Activated CD4-positive, alpha-beta T cell treated with anti-CD3 and anti-CD28 coated beads, Interleukin-2, amount 10 ng/mL, durations not matched to agents 24 days and 14 days (primary cell): ENCODE measurements around the gene CENPU. TPM values are rescaled to one million over a fixed set of nuclear protein-coding genes. Genes with fewer than 3 reads are reported as not detected.
"Not testable (repeated sequence)": the region's sequence is repeated elsewhere in the genome, so short reads cannot be mapped to it uniquely, and the experiment has no call there.

Experiments
- DNase-seq: peaks from one replicate; pipeline ENCODE4 v3.0.0; 2022
- H3K27ac Mint-ChIP-seq: one replicate; pipeline ENCODE4 v1.8.0; 2022; ENCODE audit warnings: mild to moderate bottlenecking, mixed read lengths
- H3K27me3 Mint-ChIP-seq: one replicate; pipeline ENCODE4 v1.8.0; 2022; ENCODE audit warnings: mixed read lengths
- H3K36me3 Mint-ChIP-seq: one replicate; pipeline ENCODE4 v1.8.0; 2022; ENCODE audit warnings: low read depth, mild to moderate bottlenecking, mixed read lengths
- H3K4me1 Mint-ChIP-seq: one replicate; pipeline ENCODE4 v1.8.0; 2021; ENCODE audit warnings: mixed read lengths
- H3K4me3 Mint-ChIP-seq: one replicate; pipeline ENCODE4 v1.8.0; 2022; ENCODE audit warnings: mild to moderate bottlenecking, moderate library complexity, mixed read lengths
- H3K9me3 Mint-ChIP-seq: one replicate; pipeline ENCODE4 v1.8.0; 2021; ENCODE audit warnings: mixed read lengths
- intact Hi-C: fragments of 100-400 bp; cut with micrococcal nuclease; formaldehyde crosslinking; loops from one replicate; pipeline ENCODE4 v1.15.1; 2023
- total RNA-seq: library from RNA; stranded (reverse); gene quantifications from 2 replicates; pipeline ENCODE4 v1.2.3, GENCODE V29; 2022

CENPU gene, protein sequence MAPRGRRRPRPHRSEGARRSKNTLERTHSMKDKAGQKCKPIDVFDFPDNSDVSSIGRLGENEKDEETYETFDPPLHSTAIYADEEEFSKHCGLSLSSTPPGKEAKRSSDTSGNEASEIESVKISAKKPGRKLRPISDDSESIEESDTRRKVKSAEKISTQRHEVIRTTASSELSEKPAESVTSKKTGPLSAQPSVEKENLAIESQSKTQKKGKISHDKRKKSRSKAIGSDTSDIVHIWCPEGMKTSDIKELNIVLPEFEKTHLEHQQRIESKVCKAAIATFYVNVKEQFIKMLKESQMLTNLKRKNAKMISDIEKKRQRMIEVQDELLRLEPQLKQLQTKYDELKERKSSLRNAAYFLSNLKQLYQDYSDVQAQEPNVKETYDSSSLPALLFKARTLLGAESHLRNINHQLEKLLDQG
- total RNA-seq = 71.7 and 75.5 TPM in 2 replicates

DNA sequence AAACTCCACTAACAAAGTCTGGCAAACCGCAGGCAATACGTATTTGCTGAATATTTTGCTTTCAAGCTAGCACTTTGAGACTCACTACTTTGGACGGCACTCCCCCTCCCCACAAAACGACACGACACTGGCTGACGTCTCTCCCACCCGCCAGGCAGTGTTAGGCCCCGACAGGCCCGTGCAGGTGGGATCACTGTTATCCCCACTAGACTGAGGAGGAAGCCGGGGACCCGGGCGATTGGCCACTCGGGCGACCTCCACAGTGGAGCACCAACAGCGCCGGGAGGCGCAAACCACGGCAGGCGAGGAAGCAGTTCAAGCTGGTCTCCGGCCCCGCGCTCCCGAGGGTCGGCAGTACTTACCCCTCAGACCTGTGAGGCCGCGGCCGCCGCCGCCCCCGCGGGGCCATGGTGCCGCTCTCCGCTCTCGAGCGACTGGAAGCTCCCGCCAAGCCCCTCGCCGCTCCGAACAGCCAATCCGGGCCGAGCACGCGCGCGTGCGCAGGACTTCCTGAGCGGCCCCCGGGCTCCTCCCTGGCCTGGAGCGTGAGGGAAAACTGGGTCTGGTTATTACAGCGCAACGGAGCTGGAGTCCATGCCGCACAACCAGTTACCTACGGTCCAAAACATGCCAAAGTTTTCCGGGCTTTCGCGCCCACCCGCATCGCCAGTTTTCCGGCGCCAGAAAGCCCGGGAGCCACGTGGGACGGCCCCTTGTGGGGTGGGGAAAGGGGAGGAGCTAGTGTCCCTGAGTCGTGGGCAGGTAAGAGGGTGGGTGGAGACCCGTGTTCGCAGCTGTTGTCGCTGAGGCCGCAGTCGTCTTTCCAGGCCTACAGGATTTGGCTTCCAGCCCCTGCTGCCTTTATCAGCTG is at the start of gene CENPU:
Gene CENPU, minus strand, starts transcription at position 443 of the 871 bp plus-strand sequence. Its CDS starts 34 bp downstream, at position 409.
- H3K9me3 Mint-ChIP-seq = no peaks in the 10 kb centered on the region
- H3K27me3 Mint-ChIP-seq = no peaks in the 10 kb centered on the region
- H3K4me3 Mint-ChIP-seq = peak within 1 kb of the TSS; percentile 96
- intact Hi-C loops = loop anchor here (1.0 to 5.0 kb wide), 10 partner anchors 28 to 1230 kb away; partner anchors contain the start of genes CASP3, CFAP97, IRF2 and PRIMPOL
- H3K36me3 Mint-ChIP-seq = peaks cover 20% of the 10 kb centered on the region
- H3K4me1 Mint-ChIP-seq = peaks cover 41% of the 10 kb centered on the region
- H3K27ac Mint-ChIP-seq = peak within 1 kb of the TSS; percentile 93
- DNase-seq = peak; percentile 99

DNA sequence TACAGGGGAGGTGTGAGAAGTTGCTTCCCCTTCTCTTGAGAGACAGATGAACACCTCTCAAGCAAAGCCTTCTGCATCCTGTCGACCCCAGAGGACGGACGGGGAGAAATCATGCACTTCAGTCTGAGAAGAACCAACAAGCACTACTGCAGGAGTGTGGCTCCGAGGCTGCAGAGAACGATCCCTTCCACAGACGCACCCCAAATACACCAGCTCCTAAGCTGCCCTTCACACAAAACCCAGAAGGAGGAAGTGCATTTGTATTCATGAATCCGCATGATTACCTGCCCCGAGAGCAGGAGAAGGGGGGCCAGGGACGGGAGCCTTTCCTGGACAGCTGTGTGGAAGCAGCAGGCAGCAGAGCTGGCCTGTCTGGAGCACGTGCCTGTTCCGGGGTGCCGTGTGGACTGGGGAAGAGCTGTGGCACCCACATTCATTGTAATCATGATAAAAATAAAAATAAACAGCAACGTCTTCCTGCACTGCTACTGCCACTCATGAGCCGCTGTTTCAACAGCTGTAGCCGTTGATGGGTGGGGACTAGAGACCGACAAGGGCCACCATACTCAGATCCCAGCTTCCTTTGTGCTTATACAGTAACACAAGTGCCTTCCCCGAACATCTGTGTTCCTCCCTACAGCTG is 49.0 kb upstream of the CENPU start:
- H3K36me3 Mint-ChIP-seq = peaks cover 45% of the 10 kb centered on the region
- H3K9me3 Mint-ChIP-seq = peaks cover 3% of the 10 kb centered on the region
- H3K27ac Mint-ChIP-seq = no peak overlapping the region
- no peaks in the 10 kb centered on the region for H3K27me3 Mint-ChIP-seq
- H3K4me3 Mint-ChIP-seq = no peak overlapping the region
- intact Hi-C loops = no loop called here
- DNase-seq = no peak
- peaks cover 14% of the 10 kb centered on the region for H3K4me1 Mint-ChIP-seq

DNA sequence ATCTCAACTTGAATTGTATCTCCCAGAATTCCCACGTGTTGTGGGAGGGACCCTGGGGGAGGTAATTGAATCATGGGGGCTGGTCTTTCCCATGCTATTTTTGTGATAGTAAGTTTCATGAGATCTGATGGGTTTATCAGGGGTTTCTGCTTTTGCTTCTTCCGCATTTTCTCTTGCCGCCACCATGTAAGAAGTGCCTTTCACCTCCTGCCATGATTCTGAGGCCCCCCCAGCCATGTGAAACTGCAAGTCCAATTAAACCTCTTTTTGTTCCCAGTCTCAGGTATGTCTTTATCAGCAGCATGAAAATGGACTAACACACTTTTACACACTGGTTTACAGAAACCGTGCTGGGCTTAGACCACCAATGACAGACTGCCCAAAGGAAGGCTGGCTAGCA is 45.3 kb upstream of the CENPU start:
- DNase-seq, H3K27me3 Mint-ChIP-seq, intact Hi-C loops, H3K4me3 Mint-ChIP-seq, H3K27ac Mint-ChIP-seq, H3K9me3 Mint-ChIP-seq: not testable (repeated sequence)
- Mint-ChIP-seq H3K4me1 (peaks cover 11% of the 10 kb centered on the region), H3K36me3 (peaks cover 32% of the 10 kb centered on the region)

DNA sequence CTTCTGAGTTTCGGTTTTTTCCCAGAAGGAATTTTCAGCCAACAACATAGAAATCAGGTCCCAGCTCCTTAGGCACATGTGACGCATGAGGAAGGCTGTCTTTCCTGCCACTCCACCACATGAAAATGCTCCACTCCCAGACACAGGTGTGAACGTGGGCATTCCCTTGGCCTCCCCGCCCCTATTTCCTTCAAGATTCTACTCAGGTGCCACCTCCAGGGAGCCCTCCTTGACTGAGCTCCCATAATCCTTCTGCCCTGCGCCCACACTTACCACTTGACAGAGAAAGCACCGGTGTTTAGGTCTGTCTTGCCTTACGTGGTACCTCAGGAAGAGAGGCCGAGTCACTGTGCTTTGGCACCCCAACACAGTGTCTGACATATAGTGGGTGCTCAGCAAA is 44.4 kb upstream of the CENPU start:
- H3K36me3 Mint-ChIP-seq = peaks cover 28% of the 10 kb centered on the region
- H3K9me3 Mint-ChIP-seq = peaks cover 3% of the 10 kb centered on the region
- H3K4me3 Mint-ChIP-seq = no peak overlapping the region
- intact Hi-C loops = no loop called here
- H3K27ac Mint-ChIP-seq = no peak overlapping the region
- no peaks in the 10 kb centered on the region for H3K27me3 Mint-ChIP-seq
- no peak for DNase-seq
- peaks cover 8% of the 10 kb centered on the region for H3K4me1 Mint-ChIP-seq

DNA sequence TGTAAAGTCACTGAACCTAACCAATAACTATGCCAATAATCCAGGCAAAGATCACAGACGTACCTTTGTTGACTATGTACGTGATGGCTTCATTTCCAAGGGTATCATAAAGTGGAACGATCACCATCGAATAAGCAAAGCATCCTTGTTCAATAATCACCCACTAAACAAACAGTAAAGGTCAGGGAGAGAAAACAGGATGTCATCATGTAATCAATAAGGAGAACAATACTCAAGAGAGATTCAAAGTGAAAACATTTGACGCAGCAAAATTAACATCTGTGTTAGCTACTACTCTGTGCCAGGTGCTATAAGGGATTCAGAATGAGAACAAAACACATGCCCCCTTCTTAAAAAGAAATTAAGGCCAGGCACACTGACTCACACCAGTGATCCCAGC is 42.9 kb upstream of the CENPU start:
- Mint-ChIP-seq H3K27me3 (no peaks in the 10 kb centered on the region), H3K27ac (no peak overlapping the region), H3K4me3 (no peak overlapping the region)

DNA sequence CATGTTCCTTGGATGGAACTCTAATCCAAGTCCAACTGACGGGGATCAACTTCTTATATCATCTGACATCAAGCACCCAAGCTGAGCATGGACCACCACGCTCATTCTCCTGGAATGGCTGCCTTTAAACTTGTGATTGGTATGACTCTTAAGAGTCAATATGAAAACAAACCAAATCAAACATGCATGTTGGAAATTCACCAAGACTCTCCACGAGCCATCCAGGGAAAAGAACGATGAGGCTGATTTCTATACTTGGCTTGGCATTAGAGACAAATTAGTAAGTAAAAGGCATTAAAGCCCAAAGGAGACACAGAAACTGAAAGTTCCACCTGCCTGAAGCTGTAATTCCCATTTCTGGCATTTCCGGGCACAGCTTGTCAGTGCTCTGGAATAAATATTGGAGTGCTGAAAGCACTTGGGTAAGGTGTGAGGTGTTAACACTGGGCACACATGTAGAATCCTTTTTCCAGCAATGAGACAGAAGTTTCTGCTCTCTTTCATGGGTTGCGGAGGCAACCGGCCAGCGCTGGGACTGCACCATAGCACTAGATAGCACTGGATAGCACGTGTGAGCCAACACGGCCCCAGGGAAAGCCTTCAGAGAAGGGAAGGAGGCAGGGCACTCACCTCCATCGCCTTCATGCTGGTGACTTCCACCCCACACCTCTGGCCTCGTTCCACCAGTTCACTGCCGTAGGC is 42.1 kb upstream of the CENPU start:
- H3K4me1 Mint-ChIP-seq = no peaks in the 10 kb centered on the region
- DNase-seq = no peak
- peaks cover 3% of the 10 kb centered on the region for H3K9me3 Mint-ChIP-seq
- no peak overlapping the region for H3K27ac Mint-ChIP-seq
- H3K36me3 Mint-ChIP-seq = peaks cover 27% of the 10 kb centered on the region
- intact Hi-C loops = no loop called here
- no peaks in the 10 kb centered on the region for H3K27me3 Mint-ChIP-seq
- H3K4me3 Mint-ChIP-seq = no peak overlapping the region

More for the DNA sequence above, 42.9 kb upstream of the CENPU start:
- H3K9me3 Mint-ChIP-seq = peaks cover 3% of the 10 kb centered on the region
- H3K36me3 Mint-ChIP-seq = peaks cover 26% of the 10 kb centered on the region
- H3K4me1 Mint-ChIP-seq = no peaks in the 10 kb centered on the region
- intact Hi-C loops = no loop called here
- no peak for DNase-seq

DNA sequence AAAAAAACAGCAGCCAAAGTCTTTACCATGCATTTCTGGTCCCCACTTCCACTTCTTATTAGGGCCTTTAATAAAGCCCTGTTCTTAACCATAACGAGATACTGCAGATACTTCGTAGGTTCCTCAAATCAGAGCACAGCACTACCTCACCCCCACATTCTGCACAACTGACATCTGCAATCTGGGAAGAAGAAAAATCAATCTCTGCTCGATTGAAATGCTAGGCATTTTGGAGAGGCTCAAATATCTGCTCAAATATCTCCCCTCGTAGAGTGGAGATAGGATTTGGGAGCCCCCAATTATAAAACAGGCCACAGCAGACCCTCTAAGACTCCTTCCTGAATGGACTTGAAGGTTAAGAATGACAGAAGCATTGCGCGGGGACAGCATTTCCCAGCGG is 40.3 kb upstream of the CENPU start:
- Mint-ChIP-seq H3K9me3 (peaks cover under 1% of the 10 kb centered on the region), H3K4me1 (no peaks in the 10 kb centered on the region)

DNA sequence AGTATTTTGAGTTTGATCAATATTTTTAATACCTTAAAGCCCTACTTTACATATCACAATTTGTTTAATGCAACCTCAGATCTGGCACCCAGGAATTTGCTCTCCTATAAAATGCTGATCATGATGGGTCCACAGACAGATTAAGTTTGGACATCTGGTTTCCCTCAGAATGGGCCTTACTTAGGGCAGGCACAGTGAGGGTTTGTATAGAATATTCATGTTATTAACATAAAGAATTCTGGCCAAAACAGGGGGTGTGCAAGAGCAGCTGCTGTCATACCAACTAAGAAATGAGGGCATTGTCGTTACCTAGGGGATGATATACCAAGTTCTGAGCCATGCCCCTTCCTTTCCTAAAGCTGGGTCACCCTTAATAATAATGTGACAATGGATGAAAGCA is 37.5 kb upstream of the CENPU start:
- no peak overlapping the region for H3K27ac Mint-ChIP-seq
- no peaks in the 10 kb centered on the region for H3K4me1 Mint-ChIP-seq
- no peaks in the 10 kb centered on the region for H3K27me3 Mint-ChIP-seq
- H3K36me3 Mint-ChIP-seq = peaks cover 35% of the 10 kb centered on the region
- H3K9me3 Mint-ChIP-seq = no peaks in the 10 kb centered on the region
- H3K4me3 Mint-ChIP-seq = no peak overlapping the region
- DNase-seq = no peak
- intact Hi-C loops = no loop called here

More for the DNA sequence above, 40.3 kb upstream of the CENPU start:
- Mint-ChIP-seq H3K36me3 (peaks cover 23% of the 10 kb centered on the region), H3K27me3 (no peaks in the 10 kb centered on the region), H3K4me3 (no peak overlapping the region), H3K27ac (no peak overlapping the region)
- intact Hi-C loops = no loop called here
- DNase-seq = no peak

DNA sequence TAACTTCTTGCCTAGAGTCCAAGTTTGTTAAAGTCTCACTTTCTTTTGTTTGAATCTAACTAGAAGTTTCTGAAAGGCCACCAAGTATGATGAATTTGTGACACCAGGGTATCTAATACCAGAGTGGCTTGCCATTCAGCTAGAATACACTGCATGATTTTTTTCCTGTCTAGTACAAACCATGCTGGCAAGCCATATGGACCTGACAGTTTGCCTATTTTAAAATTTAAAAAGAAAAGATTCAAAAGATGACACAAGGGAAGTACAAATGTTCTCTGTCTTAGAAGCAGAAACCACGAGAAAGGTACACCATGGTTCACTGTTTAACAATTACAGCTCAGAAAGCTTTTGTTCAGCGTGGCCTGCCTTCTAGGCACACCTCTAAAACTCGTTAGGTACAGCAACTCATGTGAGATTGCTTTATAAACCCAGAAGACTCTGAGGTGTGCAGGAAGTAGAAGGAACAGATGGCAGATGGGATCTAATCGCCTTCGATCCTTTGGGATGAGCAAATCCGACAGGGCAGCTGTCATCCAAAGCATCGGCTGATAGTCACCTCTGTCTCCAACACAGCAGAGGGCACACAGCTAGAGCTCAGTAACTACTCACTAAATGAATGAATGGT is 35.4 kb upstream of the CENPU start:
- H3K27me3 Mint-ChIP-seq = no peaks in the 10 kb centered on the region
- DNase-seq = no peak
- no peak overlapping the region for H3K27ac Mint-ChIP-seq
- H3K4me1 Mint-ChIP-seq = no peaks in the 10 kb centered on the region
- H3K9me3 Mint-ChIP-seq = no peaks in the 10 kb centered on the region
- H3K36me3 Mint-ChIP-seq = peaks cover 44% of the 10 kb centered on the region
- no peak overlapping the region for H3K4me3 Mint-ChIP-seq
- intact Hi-C loops = no loop called here

DNA sequence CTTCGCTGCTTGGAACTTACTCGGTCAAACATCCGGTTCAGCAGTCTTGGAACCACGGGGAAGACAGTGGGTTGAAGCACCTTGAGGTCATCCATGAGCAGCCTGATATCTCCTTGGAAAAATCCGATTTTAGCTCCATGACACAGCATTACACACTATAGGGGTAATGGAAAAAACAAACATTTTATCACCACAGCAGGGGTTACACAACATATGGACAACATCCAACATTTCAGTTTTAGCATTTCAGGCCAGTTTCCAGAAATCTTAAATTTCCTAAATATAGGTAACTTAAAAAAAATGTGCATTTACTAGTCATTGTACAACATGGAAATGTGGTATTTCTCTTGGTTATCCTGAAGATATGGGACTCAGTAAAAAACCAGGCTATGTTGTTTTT is 34.4 kb upstream of the CENPU start:
- peaks cover 43% of the 10 kb centered on the region for H3K36me3 Mint-ChIP-seq
- intact Hi-C loops = no loop called here
- DNase-seq = no peak
- H3K9me3 Mint-ChIP-seq = no peaks in the 10 kb centered on the region
- no peak overlapping the region for H3K27ac Mint-ChIP-seq
- no peak overlapping the region for H3K4me3 Mint-ChIP-seq
- peaks cover 2% of the 10 kb centered on the region for H3K4me1 Mint-ChIP-seq
- no peaks in the 10 kb centered on the region for H3K27me3 Mint-ChIP-seq

DNA sequence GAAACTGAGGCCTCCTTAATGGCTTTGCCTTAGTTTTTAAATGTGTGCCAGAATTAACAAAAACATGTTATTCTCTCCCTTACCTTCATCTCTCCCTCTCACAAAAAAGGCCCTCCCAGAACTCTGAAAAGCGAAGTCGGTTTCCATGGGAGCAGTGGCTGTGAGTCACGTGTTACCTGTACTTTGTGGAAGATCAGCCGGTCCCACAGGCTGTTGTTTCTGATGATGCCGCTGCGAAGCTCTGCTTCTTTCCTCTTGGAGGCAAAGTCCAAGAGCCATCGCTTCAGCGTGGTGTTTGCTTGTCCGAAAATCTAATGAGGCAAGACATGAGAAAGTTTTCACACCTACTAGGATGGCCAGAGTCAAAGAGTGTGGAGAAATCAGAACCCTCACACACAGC is 32.5 kb upstream of the CENPU start:
- Mint-ChIP-seq H3K27me3 (no peaks in the 10 kb centered on the region), H3K9me3 (no peaks in the 10 kb centered on the region), H3K36me3 (peaks cover 46% of the 10 kb centered on the region), H3K4me1 (peaks cover 16% of the 10 kb centered on the region), H3K4me3 (no peak overlapping the region), H3K27ac (no peak overlapping the region)
- DNase-seq = no peak
- intact Hi-C loops = no loop called here

DNA sequence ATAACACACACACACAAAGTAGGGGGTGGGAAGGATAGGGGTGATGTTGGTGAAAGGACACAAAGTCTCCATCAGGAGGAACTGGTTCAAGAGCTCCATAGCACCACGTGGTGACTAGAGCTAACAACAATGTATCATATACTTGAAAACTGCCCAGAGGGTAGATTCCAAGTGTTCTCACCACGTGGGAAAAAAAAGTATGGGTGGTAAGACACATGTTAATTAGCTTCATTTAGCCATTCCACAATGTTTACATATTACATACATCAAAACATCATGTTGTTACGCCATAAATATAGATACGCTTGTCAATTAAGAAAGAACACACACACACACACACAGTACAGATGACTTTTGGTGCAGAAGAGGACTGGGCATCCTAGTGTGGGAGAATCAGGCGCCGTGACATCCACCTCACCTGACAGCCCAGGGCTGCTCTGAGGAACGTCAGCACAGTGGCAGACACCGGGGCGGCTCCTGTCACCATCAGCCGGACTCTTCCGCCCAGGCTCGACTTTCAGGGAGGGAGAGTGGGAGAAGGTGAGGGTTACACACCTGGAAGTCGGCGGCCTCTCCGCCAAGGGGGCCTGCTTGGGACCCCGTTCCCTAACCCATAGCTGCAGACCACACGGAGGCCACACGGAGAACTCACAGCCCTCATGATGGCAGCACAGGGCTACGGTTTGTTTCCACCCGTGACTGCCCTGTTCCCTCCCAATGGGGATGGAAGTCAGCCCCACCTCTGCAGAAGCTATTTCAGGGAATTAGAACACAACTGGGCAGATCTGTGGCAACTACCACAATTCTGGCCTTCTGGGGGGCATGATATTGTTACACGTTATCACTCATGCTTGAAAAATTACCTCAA is 31.8 kb upstream of the CENPU start:
- intact Hi-C loops = no loop called here
- Mint-ChIP-seq H3K27ac (no peak overlapping the region), H3K4me1 (peaks cover 17% of the 10 kb centered on the region), H3K9me3 (no peaks in the 10 kb centered on the region), H3K27me3 (no peaks in the 10 kb centered on the region), H3K36me3 (peaks cover 49% of the 10 kb centered on the region), H3K4me3 (no peak overlapping the region)
- no peak for DNase-seq
